ENCODE results near the gene PRR19. TPM values are rescaled to one million over a fixed set of nuclear protein-coding genes. Genes with fewer than 3 reads are reported as not detected.
"Not testable (repeated sequence)": the region's sequence is repeated elsewhere in the genome, so short reads cannot be mapped to it uniquely, and the experiment has no call there.

The PRR19 gene, protein sequence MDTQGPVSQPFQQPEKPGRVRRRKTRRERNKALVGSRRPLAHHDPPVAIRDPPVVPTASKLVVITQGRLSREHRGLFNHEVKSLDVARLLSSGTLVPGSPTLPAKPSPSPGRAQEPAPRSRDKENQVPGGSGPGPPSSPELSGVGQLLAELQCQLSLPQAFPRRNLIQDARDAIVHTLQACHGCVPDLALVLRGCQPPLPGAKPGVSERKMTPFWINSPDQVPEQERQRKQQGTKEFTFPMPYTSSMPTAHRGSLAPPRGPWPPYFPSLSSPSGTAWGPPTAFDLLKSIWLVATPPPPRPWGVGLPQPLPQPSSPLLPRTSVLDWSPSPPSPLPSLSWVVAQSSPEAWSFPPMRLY
- total RNA-seq (2014; rRNA removed; shearing (Covaris generic); ENCODE audit: low replicate concordance) = 0.13 and 0.76 TPM in 2 replicates

GRCh38 chr19:42301646-42302203 is at the start of gene PRR19:
Gene PRR19 (plus strand): TSS chr19:42302132. CDS start chr19:42309585, 7,453 bp downstream.
- no peaks in the 10 kb centered on the region for H3K27me3 ChIP-seq
- H3K9me3 ChIP-seq = no peaks in the 10 kb centered on the region
- no peak for DNase-seq
- peaks cover 4% of the 10 kb centered on the region for H3K36me3 ChIP-seq
- H3K4me3 ChIP-seq = peak within 1 kb of the TSS; percentile 64

DNA sequence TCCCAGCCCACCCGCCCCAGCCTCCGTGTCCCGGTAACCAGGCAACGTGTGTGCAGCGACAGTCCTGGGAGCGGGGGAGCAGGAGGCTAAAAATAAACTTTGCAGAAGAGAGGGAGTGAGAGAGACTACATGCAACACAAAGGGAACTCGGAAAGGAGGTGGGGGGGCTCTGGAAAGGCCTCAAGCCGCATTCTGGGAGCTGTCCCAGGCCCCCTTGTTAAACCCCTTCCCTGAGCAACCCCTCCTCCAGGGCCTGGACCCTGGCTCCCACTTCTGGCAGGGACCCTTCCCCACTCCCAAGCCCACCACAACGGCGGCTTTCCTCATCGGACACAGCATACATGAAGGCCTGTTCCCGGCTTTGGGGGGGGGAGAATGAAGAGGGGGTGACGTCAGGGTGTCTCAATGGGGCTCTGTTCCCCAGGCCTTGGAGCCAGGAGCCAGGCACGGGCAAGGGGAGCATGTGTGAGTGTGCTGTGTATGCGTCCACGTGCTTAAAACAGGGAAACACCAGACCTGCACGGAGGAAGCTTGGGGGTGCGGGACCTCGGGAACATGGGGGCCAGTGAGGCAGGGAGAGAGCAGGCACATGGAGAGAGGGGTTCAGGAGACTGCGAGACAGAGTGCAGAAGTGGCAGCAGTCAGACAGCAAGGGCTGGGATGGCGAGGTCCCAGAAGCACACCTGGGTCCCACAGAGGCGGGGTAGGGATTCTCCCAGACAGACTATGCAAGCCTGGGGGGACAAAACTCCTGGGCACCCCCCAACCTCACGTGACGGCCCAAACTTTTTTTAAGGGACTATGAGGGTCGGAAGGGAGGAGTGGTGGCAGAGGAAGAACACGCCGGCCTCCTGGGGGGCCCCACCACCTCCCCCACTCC is 49.3 kb upstream of the PRR19 start:
- peaks cover 53% of the 10 kb centered on the region for H3K36me3 ChIP-seq
- no peaks in the 10 kb centered on the region for H3K9me3 ChIP-seq
- H3K27me3 ChIP-seq = no peaks in the 10 kb centered on the region
- H3K4me3 ChIP-seq = peak overlapping the region; percentile 100
- no peak for DNase-seq

GRCh38 chr19:42253245-42254088 is 48.5 kb upstream of the PRR19 start:
- Histone ChIP-seq H3K9me3 (no peaks in the 10 kb centered on the region), H3K36me3 (peaks cover 50% of the 10 kb centered on the region), H3K27me3 (no peaks in the 10 kb centered on the region), H3K4me3 (peak overlapping the region; percentile 100)
- peak; percentile 73 for DNase-seq

- Histone ChIP-seq H3K27me3 (no peaks in the 10 kb centered on the region), H3K36me3 (peaks cover 42% of the 10 kb centered on the region), H3K4me3 (peak overlapping the region; percentile 100), H3K9me3 (no peaks in the 10 kb centered on the region)
- DNase-seq = peak; percentile 78
Observed at GRCh38 chr19:42254089-42254849, 47.7 kb upstream of the PRR19 start.

GRCh38 chr19:42254850-42255765 is 46.8 kb upstream of the PRR19 start, which contains the start of gene ERF:
Gene ERF (minus strand): TSS chr19:42255128. CDS start chr19:42254999, 129 bp downstream.
- peak; percentile 92 for DNase-seq
- H3K36me3 ChIP-seq = peaks cover 34% of the 10 kb centered on the region
- H3K27me3 ChIP-seq = no peaks in the 10 kb centered on the region
- no peaks in the 10 kb centered on the region for H3K9me3 ChIP-seq
- peak within 1 kb of the TSS; percentile 100 for H3K4me3 ChIP-seq

GRCh38 chr19:42255766-42256745 is 45.9 kb upstream of the PRR19 start:
- Histone ChIP-seq H3K36me3 (peaks cover 24% of the 10 kb centered on the region), H3K27me3 (no peaks in the 10 kb centered on the region), H3K4me3 (peak overlapping the region; percentile 100), H3K9me3 (no peaks in the 10 kb centered on the region)
- DNase-seq = no peak

DNA sequence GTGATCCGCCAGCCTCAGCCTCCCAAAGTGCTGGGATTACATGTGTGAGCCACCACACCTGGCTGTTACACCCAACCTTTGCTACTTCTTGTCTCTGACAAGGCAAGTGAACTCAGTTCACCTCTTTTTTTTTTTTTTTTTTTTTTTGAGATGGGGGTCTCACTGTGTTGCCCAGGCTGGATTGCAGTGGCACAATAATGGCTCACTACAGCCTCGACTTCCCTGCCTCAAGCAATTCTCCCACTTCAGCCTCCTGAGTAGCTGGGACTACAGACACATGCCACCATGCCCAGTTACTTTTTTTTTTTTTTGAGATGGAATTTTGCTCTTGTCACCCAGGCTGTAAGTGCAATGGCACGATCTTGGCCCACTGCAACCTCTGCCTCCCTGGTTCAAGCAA is 44.1 kb upstream of the PRR19 start:
- H3K27me3 ChIP-seq, H3K4me3 ChIP-seq, H3K9me3 ChIP-seq, DNase-seq: not testable (repeated sequence)
- H3K36me3 ChIP-seq = peaks cover 12% of the 10 kb centered on the region

GRCh38 chr19:42261763-42262162 is 40.2 kb upstream of the PRR19 start:
- Histone ChIP-seq H3K27me3 (no peaks in the 10 kb centered on the region), H3K9me3 (no peaks in the 10 kb centered on the region), H3K4me3 (no peak overlapping the region), H3K36me3 (no peaks in the 10 kb centered on the region)
- no peak for DNase-seq

DNA sequence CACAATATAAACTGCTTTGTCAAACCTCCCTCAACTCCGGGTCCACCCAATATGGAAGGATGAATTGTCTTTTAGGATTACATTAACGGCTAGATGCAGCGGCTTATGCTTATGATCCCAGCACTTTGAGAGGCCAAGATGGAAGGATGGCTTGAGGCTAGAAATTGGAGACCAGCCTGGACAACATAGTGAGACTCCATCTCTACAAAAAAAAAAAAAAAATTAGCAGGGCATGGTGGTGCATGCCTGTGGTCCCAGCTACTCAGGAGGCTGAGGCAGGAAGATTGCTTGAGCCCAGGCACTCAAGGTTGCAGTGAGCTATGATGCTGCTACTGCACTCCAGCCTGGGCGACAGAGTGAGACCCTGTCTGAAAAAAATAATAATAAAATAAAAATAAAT is 35.8 kb upstream of the PRR19 start:
- H3K4me3 ChIP-seq = not testable (repeated sequence)

GRCh38 chr19:42266928-42267603 is 34.9 kb upstream of the PRR19 start:
- not testable (repeated sequence) for H3K36me3 ChIP-seq, H3K27me3 ChIP-seq
- peak overlapping the region; percentile 98 for H3K4me3 ChIP-seq

More for the DNA sequence above, 35.8 kb upstream of the PRR19 start:
- not testable (repeated sequence) for H3K27me3 ChIP-seq, DNase-seq, H3K9me3 ChIP-seq, H3K36me3 ChIP-seq

DNA sequence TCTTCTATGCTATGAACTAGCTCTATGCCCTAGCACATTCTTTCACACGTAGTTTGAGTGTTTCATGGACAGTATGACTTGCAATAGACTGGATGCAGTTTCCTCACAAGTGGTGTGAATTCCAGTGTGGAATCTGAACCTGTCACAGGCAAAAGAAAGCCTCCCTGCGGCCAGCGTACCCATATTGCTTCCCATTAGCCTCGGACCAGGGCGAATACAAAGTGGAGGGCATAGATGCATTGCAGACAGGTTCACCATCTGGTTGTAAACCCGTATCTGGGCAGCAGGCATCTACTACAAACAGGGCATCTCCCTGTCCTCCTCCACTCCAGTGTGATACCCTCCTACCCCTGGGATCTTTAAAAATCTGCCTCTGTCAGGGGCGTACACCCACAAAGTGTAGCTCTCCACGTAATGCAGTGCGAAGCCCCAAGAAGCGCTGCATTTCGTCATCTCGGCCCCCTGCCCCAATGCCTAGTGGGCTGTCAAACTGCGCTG is 34.2 kb upstream of the PRR19 start:
- no peak for DNase-seq
- no peaks in the 10 kb centered on the region for H3K27me3 ChIP-seq
- peaks cover 9% of the 10 kb centered on the region for H3K36me3 ChIP-seq
- H3K9me3 ChIP-seq = no peaks in the 10 kb centered on the region
- H3K4me3 ChIP-seq = peak overlapping the region; percentile 98

More at GRCh38 chr19:42266928-42267603, 34.9 kb upstream of the PRR19 start:
- not testable (repeated sequence) for DNase-seq, H3K9me3 ChIP-seq

GRCh38 chr19:42268142-42268703 is 33.7 kb upstream of the PRR19 start:
- H3K27me3 ChIP-seq = no peaks in the 10 kb centered on the region
- no peaks in the 10 kb centered on the region for H3K9me3 ChIP-seq
- peak; percentile 99 for DNase-seq

More at GRCh38 chr19:42268142-42268703, 33.7 kb upstream of the PRR19 start:
- Histone ChIP-seq H3K36me3 (peaks cover 9% of the 10 kb centered on the region), H3K4me3 (peak overlapping the region; percentile 98)

Measured in MG63 (cell line).